ENCODE measurements around the gene NEUROD2.

NEUROD2 gene

GRCh38 chr17:39607851-39608130 is at the start of gene NEUROD2 (continued):
- TF ChIP-seq ZNF423 (tag by site-specific recombination; IDR thresholded peaks at IDR 0.05): no peak
- TF ChIP-seq ZEB2 (tag by site-specific recombination; IDR thresholded peaks at IDR 0.05): no peak

GRCh38 chr17:39655105-39655504 is 47.4 kb upstream of the NEUROD2 start:
- Histone ChIP-seq H3K36me3 (ENCODE audit: control insufficient read depth in 2 of 2, insufficient read depth in 1 of 2, low read length in 2 of 2) (peaks cover 3 to 40% of the 10 kb centered on the region in 2 experiments; a peak in 2 of 3 replicates), H3K4me1 (ENCODE audit: control insufficient read depth, insufficient read depth, low read length) (peaks cover 2% of the 10 kb centered on the region; the same call in 1 of the 2 replicates), H3K27ac (ENCODE audit: extremely low read depth, low read depth, low read length) (no peak overlapping the region), H3K9me3 (ENCODE audit: control insufficient read depth, insufficient read depth, low read depth, low read length) (no peaks in the 10 kb centered on the region), H3K4me3 (ENCODE audit: low read depth, low read length) (no peak overlapping the region)
- POLR2A ChIA-PET: interaction anchor here (1.7 kb wide), 1 partner anchor 325 kb away, joined by 4 read pairs; the partner anchor contains the start of gene PSMD3
- TF ChIP-seq ZNF121 (tag by site-specific recombination; IDR thresholded peaks at IDR 0.05): peak; percentile 98
- no peak for TF ChIP-seq ZIC2 (tag by site-specific recombination; IDR thresholded peaks at IDR 0.05)
- CTCF ChIA-PET: interaction anchor here (0.5 to 11.9 kb wide), 18 partner anchors 8 to 420 kb away, joined by 3 to 220 read pairs (median 12); partner anchors contain the start of genes ERBB2, MIEN1, PNMT and PPP1R1B

- Histone ChIP-seq H3K36me3 (ENCODE audit: control insufficient read depth in 2 of 2, insufficient read depth in 1 of 2, low read length in 2 of 2) (peaks cover 0 to 29% of the 10 kb centered on the region in 2 experiments; a peak in 2 of 3 replicates), H3K4me1 (ENCODE audit: control insufficient read depth, insufficient read depth, low read length) (peaks cover 2% of the 10 kb centered on the region; the same call in 1 of the 2 replicates), H3K4me3 (ENCODE audit: low read depth, low read length) (no peak overlapping the region), H3K27ac (ENCODE audit: extremely low read depth, low read depth, low read length) (no peak overlapping the region), H3K9me3 (ENCODE audit: control insufficient read depth, insufficient read depth, low read depth, low read length) (no peaks in the 10 kb centered on the region)
- ChIA-PET POLR2A (interaction anchor here (0.6 to 1.7 kb wide), 10 partner anchors 10 to 327 kb away, joined by 3 to 6 read pairs (median 4); partner anchors contain the start of genes ERBB2, GSDMB, PGAP3 and PSMD3), CTCF (interaction anchor here (0.5 to 11.9 kb wide), 37 partner anchors 10 to 462 kb away, joined by 3 to 220 read pairs (median 4); partner anchors contain the start of genes ERBB2, MIEN1, PNMT and PPP1R1B)
- TF ChIP-seq, protein P1, sequence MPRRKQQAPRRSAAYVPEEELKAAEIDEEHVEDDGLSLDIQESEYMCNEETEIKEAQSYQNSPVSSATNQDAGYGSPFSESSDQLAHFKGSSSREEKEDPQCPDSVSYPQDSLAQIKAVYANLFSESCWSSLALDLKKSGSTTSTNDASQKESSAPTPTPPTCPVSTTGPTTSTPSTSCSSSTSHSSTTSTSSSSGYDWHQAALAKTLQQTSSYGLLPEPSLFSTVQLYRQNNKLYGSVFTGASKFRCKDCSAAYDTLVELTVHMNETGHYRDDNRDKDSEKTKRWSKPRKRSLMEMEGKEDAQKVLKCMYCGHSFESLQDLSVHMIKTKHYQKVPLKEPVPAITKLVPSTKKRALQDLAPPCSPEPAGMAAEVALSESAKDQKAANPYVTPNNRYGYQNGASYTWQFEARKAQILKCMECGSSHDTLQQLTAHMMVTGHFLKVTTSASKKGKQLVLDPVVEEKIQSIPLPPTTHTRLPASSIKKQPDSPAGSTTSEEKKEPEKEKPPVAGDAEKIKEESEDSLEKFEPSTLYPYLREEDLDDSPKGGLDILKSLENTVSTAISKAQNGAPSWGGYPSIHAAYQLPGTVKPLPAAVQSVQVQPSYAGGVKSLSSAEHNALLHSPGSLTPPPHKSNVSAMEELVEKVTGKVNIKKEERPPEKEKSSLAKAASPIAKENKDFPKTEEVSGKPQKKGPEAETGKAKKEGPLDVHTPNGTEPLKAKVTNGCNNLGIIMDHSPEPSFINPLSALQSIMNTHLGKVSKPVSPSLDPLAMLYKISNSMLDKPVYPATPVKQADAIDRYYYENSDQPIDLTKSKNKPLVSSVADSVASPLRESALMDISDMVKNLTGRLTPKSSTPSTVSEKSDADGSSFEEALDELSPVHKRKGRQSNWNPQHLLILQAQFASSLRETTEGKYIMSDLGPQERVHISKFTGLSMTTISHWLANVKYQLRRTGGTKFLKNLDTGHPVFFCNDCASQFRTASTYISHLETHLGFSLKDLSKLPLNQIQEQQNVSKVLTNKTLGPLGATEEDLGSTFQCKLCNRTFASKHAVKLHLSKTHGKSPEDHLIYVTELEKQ (tag by site-specific recombination; IDR thresholded peaks at IDR 0.05; ENCODE audit: borderline replicate concordance): no peak
- TF ChIP-seq ZSCAN16 (tag by site-specific recombination; IDR thresholded peaks at IDR 0.05): no peak
- no peak for TF ChIP-seq ZNF280D (tag by site-specific recombination; IDR thresholded peaks at IDR 0.05)
- TF ChIP-seq ZNF654 (tag by site-specific recombination; IDR thresholded peaks at IDR 0.05; ENCODE audit: low read depth): peak; percentile 37
- no peak for TF ChIP-seq GFI1B (tag by site-specific recombination; IDR thresholded peaks at IDR 0.05)
- TF ChIP-seq ZNF560 (tag by site-specific recombination; IDR thresholded peaks at IDR 0.05; ENCODE audit: borderline replicate concordance): no peak
- TF ChIP-seq ZSCAN5A (tag by site-specific recombination; IDR thresholded peaks at IDR 0.05): no peak
- no peak for TF ChIP-seq YY1 (tag by site-specific recombination; IDR thresholded peaks at IDR 0.05)
- peak; percentile 64 for TF ChIP-seq CTCF (tag by site-specific recombination; IDR thresholded peaks at IDR 0.05)
- TF ChIP-seq, protein P2, sequence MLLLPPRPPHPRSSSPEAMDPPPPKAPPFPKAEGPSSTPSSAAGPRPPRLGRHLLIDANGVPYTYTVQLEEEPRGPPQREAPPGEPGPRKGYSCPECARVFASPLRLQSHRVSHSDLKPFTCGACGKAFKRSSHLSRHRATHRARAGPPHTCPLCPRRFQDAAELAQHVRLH (tag by site-specific recombination; IDR thresholded peaks at IDR 0.05): peak; percentile 87
- TF ChIP-seq KLF1 (tag by site-specific recombination; IDR thresholded peaks at IDR 0.05): 0 out of 2 replicates have a peak, but pooled peaks have one; percentile 0
- no peak for TF ChIP-seq ZNF549 (tag by site-specific recombination; IDR thresholded peaks at IDR 0.05)
- no peak for TF ChIP-seq ZNF155 (tag by site-specific recombination; IDR thresholded peaks at IDR 0.05)
- no peak for TF ChIP-seq ZNF658 (tag by site-specific recombination; IDR thresholded peaks at IDR 0.05)
- TF ChIP-seq BCL11A (tag by site-specific recombination; IDR thresholded peaks at IDR 0.05; ENCODE audit: low read depth): no peak
- TF ChIP-seq ZFP41 (tag by site-specific recombination; IDR thresholded peaks at IDR 0.05; ENCODE audit: borderline replicate concordance): no peak
- TF ChIP-seq ZNF521 (tag by site-specific recombination; IDR thresholded peaks at IDR 0.05): no peak
- no peak for TF ChIP-seq GLI2 (tag by site-specific recombination; IDR thresholded peaks at IDR 0.05; ENCODE audit: borderline replicate concordance, low read depth)
- TF ChIP-seq SCRT2 (tag by site-specific recombination; IDR thresholded peaks at IDR 0.05): peak; percentile 79
Observed at GRCh38 chr17:39653662-39654331, 46.1 kb upstream of the NEUROD2 start.

All from HEK293 (cell line).